HL-60 (cell line): ENCODE data around the gene OPTC.

Experiments used
- CTCF ChIP-seq: IDR thresholded peaks from one replicate; pipeline ENCODE4 v1.5.1; 2011; ENCODE audit warnings: low read length, control low read depth, inconsistent platforms; ENCODE audit not compliant: insufficient read depth
- POLR2AphosphoS5 ChIP-seq: IDR thresholded peaks from 2 replicates; pipeline ENCODE4 v1.6.1; 2012; ENCODE audit warnings: low read depth
- REST ChIP-seq: IDR thresholded peaks from 2 replicates; pipeline ENCODE4 v1.6.1; 2012; ENCODE audit warnings: low read depth; ENCODE audit not compliant: insufficient replicate concordance

GRCh38 chr1:203497269-203497777 lies 3.4 kb downstream of the OPTC start:
- TF ChIP-seq CTCF (no peak), POLR2AphosphoS5 (no peak), REST (no peak)
